Measurements from ENCODE around the gene TRAK2. TPM values are rescaled to one million over a fixed set of nuclear protein-coding genes. Genes with fewer than 3 reads are reported as not detected.

The TRAK2 gene
- total and polyA plus RNA-seq, 2 of the 13 experiments (the other 11 are each of a cell fraction or from before 2014, with no cell fraction given): 7.7 to 21.0 TPM

DNA sequence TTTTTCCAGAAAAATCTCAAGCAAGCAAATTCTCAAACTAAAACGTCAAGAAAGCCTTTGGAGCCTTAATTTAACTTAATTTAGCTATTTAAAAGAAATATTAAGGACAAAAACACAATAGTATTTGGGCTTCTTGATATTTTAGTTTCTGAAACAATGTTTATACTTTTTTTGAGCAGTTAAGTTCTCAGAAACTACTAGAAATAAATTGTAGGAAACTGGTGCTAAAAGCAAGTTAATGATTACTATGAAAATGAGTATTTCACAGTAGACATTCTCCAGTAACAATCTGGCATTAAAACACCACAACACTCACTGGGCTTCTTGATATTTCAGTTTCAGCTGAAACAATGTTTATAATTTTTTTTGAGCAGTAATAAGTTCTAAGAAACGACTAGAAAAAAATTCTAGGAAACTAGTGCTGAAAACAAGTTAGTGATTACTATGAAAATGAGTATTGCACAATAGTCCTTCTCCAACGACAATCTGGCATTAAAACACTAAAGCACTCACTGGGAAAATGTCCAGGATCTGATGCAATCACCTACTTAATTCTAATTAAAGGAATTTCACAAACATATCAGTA lies 45.1 kb downstream of the TRAK2 start (continued):
- TF ChIP-seq ZNF263 (CRISPR knock-in tag; IDR thresholded peaks at IDR 0.05) (no peak), TOE1 (CRISPR knock-in tag; IDR thresholded peaks at IDR 0.05) (no peak), PHF20 (CRISPR knock-in tag; IDR thresholded peaks at IDR 0.05) (no peak), ZNF333 (CRISPR knock-in tag; IDR thresholded peaks at IDR 0.05; ENCODE audit: borderline replicate concordance) (no peak), GATAD2A (CRISPR knock-in tag; IDR thresholded peaks at IDR 0.05) (peak; percentile 93)
- TF ChIP-seq, protein P1, sequence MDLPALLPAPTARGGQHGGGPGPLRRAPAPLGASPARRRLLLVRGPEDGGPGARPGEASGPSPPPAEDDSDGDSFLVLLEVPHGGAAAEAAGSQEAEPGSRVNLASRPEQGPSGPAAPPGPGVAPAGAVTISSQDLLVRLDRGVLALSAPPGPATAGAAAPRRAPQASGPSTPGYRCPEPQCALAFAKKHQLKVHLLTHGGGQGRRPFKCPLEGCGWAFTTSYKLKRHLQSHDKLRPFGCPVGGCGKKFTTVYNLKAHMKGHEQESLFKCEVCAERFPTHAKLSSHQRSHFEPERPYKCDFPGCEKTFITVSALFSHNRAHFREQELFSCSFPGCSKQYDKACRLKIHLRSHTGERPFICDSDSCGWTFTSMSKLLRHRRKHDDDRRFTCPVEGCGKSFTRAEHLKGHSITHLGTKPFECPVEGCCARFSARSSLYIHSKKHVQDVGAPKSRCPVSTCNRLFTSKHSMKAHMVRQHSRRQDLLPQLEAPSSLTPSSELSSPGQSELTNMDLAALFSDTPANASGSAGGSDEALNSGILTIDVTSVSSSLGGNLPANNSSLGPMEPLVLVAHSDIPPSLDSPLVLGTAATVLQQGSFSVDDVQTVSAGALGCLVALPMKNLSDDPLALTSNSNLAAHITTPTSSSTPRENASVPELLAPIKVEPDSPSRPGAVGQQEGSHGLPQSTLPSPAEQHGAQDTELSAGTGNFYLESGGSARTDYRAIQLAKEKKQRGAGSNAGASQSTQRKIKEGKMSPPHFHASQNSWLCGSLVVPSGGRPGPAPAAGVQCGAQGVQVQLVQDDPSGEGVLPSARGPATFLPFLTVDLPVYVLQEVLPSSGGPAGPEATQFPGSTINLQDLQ (CRISPR knock-in tag; IDR thresholded peaks at IDR 0.05): no peak
- TF ChIP-seq, protein P2, sequence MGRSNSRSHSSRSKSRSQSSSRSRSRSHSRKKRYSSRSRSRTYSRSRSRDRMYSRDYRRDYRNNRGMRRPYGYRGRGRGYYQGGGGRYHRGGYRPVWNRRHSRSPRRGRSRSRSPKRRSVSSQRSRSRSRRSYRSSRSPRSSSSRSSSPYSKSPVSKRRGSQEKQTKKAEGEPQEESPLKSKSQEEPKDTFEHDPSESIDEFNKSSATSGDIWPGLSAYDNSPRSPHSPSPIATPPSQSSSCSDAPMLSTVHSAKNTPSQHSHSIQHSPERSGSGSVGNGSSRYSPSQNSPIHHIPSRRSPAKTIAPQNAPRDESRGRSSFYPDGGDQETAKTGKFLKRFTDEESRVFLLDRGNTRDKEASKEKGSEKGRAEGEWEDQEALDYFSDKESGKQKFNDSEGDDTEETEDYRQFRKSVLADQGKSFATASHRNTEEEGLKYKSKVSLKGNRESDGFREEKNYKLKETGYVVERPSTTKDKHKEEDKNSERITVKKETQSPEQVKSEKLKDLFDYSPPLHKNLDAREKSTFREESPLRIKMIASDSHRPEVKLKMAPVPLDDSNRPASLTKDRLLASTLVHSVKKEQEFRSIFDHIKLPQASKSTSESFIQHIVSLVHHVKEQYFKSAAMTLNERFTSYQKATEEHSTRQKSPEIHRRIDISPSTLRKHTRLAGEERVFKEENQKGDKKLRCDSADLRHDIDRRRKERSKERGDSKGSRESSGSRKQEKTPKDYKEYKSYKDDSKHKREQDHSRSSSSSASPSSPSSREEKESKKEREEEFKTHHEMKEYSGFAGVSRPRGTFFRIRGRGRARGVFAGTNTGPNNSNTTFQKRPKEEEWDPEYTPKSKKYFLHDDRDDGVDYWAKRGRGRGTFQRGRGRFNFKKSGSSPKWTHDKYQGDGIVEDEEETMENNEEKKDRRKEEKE (IDR thresholded peaks at IDR 0.05): no peak

All from HepG2 (cell line).